SK-N-MC (cell line): ENCODE data around the gene PRICKLE2.

Experiments used
- DNase-seq: peaks from one replicate; pipeline ENCODE4 v3.0.0-alpha.2; 2011; ENCODE audit warnings: low read depth, low spot score
- H3K27ac ChIP-seq: fragments of 200-600 bp; sonication (generic); 2 replicates; pipeline ENCODE4 v1.5.1; 2016; ENCODE audit warnings: mixed run types
- H3K36me3 ChIP-seq: fragments of 200-600 bp; sonication (generic); 2 replicates; pipeline ENCODE4 v1.6.1; 2017; ENCODE audit warnings: antibody characterized with exemption, low read length, mixed read lengths; ENCODE audit not compliant: insufficient read depth
- H3K4me3 ChIP-seq: fragments of 200-600 bp; sonication (generic); 2 replicates; pipeline ENCODE4 v1.5.1; 2016
- H3K9ac ChIP-seq: fragments of 200-600 bp; sonication (generic); 2 replicates; pipeline ENCODE4 v1.8.0; 2017; ENCODE audit warnings: mixed run types, mixed read lengths; ENCODE audit not compliant: insufficient read length
- H3K9me3 ChIP-seq: fragments of 200-600 bp; sonication (generic); 2 replicates; pipeline ENCODE4 v1.6.1; 2017; ENCODE audit warnings: low read depth, mild to moderate bottlenecking, antibody characterized with exemption, low read length, moderate library complexity, mixed read lengths
- EZH2 ChIP-seq: fragments of 200-600 bp; sonication (generic); IDR thresholded peaks from one replicate; pipeline ENCODE4 v1.6.1; 2017; ENCODE audit warnings: antibody characterized with exemption
- FOXP2 ChIP-seq: optimal IDR thresholded peaks from 2 replicates; pipeline ENCODE3; 2011; ENCODE audit warnings: mild to moderate bottlenecking, moderate library complexity; ENCODE audit not compliant: insufficient read depth; ENCODE audit errors: extremely low read length, control extremely low read depth
- POLR2AphosphoS5 ChIP-seq: IDR thresholded peaks from 2 replicates; pipeline ENCODE4 v1.6.1; 2012; ENCODE audit warnings: mild to moderate bottlenecking, low read depth, low read length, borderline replicate concordance

Gene PRICKLE2

GRCh38 chr3:64145438-64145837, 79.8 kb downstream of the PRICKLE2 start:
- Histone ChIP-seq H3K9me3 (no peaks in the 10 kb centered on the region), H3K27ac (no peak overlapping the region), H3K4me3 (no peak overlapping the region), H3K9ac (no peak overlapping the region), H3K36me3 (no peaks in the 10 kb centered on the region)
- no peak for DNase-seq
- TF ChIP-seq EZH2 (no peak), POLR2AphosphoS5 (no peak), FOXP2 (no peak)

GRCh38 chr3:64144241-64144900, 80.9 kb downstream of the PRICKLE2 start:
- no peaks in the 10 kb centered on the region for H3K9me3 ChIP-seq
- TF ChIP-seq FOXP2 (no peak), EZH2 (no peak), POLR2AphosphoS5 (no peak)
- H3K36me3 ChIP-seq: no peaks in the 10 kb centered on the region
- H3K4me3 ChIP-seq: no peak overlapping the region
- H3K27ac ChIP-seq: no peak overlapping the region
- H3K9ac ChIP-seq: no peak overlapping the region
- DNase-seq: no peak

- no peak for DNase-seq
- no peak overlapping the region for H3K4me3 ChIP-seq
- no peaks in the 10 kb centered on the region for H3K36me3 ChIP-seq
- no peaks in the 10 kb centered on the region for H3K9me3 ChIP-seq
- no peak overlapping the region for H3K9ac ChIP-seq
- TF ChIP-seq EZH2 (no peak), POLR2AphosphoS5 (no peak), FOXP2 (no peak)
- no peak overlapping the region for H3K27ac ChIP-seq
Observed at GRCh38 chr3:64143409-64144130, 81.7 kb downstream of the PRICKLE2 start.

- no peak overlapping the region for H3K27ac ChIP-seq
- no peaks in the 10 kb centered on the region for H3K9me3 ChIP-seq
- TF ChIP-seq POLR2AphosphoS5: no peak
- TF ChIP-seq FOXP2: no peak
- no peak for TF ChIP-seq EZH2
Observed at GRCh38 chr3:64141476-64141875, 83.8 kb downstream of the PRICKLE2 start.

GRCh38 chr3:64140651-64141050, 84.6 kb downstream of the PRICKLE2 start:
- no peaks in the 10 kb centered on the region for H3K36me3 ChIP-seq
- no peak for DNase-seq
- TF ChIP-seq FOXP2 (no peak), POLR2AphosphoS5 (no peak), EZH2 (no peak)
- H3K4me3 ChIP-seq: no peak overlapping the region
- no peak overlapping the region for H3K27ac ChIP-seq
- no peaks in the 10 kb centered on the region for H3K9me3 ChIP-seq
- no peak overlapping the region for H3K9ac ChIP-seq

More at GRCh38 chr3:64141476-64141875, 83.8 kb downstream of the PRICKLE2 start:
- Histone ChIP-seq H3K36me3 (no peaks in the 10 kb centered on the region), H3K9ac (no peak overlapping the region), H3K4me3 (no peak overlapping the region)
- no peak for DNase-seq

GRCh38 chr3:64138656-64139375, 86.5 kb downstream of the PRICKLE2 start:
- DNase-seq: no peak
- no peak for TF ChIP-seq POLR2AphosphoS5
- no peak for TF ChIP-seq FOXP2
- TF ChIP-seq EZH2: no peak
- no peaks in the 10 kb centered on the region for H3K9me3 ChIP-seq
- H3K27ac ChIP-seq: no peak overlapping the region
- no peaks in the 10 kb centered on the region for H3K36me3 ChIP-seq
- H3K9ac ChIP-seq: no peak overlapping the region
- H3K4me3 ChIP-seq: no peak overlapping the region

GRCh38 chr3:64138046-64138445, 87.2 kb downstream of the PRICKLE2 start:
- no peak overlapping the region for H3K27ac ChIP-seq
- TF ChIP-seq EZH2 (no peak), FOXP2 (no peak), POLR2AphosphoS5 (no peak)
- H3K9me3 ChIP-seq: no peaks in the 10 kb centered on the region
- H3K4me3 ChIP-seq: no peak overlapping the region
- no peak for DNase-seq
- no peaks in the 10 kb centered on the region for H3K36me3 ChIP-seq
- H3K9ac ChIP-seq: no peak overlapping the region

GRCh38 chr3:64134882-64135281, 90.4 kb downstream of the PRICKLE2 start:
- no peak for DNase-seq
- no peak overlapping the region for H3K27ac ChIP-seq
- no peak overlapping the region for H3K4me3 ChIP-seq
- TF ChIP-seq FOXP2 (no peak), POLR2AphosphoS5 (no peak), EZH2 (no peak)
- no peaks in the 10 kb centered on the region for H3K9me3 ChIP-seq
- no peak overlapping the region for H3K9ac ChIP-seq
- H3K36me3 ChIP-seq: no peaks in the 10 kb centered on the region

GRCh38 chr3:64133987-64134386, 91.3 kb downstream of the PRICKLE2 start:
- H3K9ac ChIP-seq: no peak overlapping the region
- no peak for TF ChIP-seq POLR2AphosphoS5
- TF ChIP-seq FOXP2: no peak
- no peak for TF ChIP-seq EZH2
- DNase-seq: no peak
- no peak overlapping the region for H3K27ac ChIP-seq
- no peak overlapping the region for H3K4me3 ChIP-seq
- H3K36me3 ChIP-seq: no peaks in the 10 kb centered on the region
- H3K9me3 ChIP-seq: no peaks in the 10 kb centered on the region
